Mucosa of descending colon (tissue), 3 donors: ENCODE data around the gene ADGRV1. TPM values are rescaled to one million over a fixed set of nuclear protein-coding genes. Genes with fewer than 3 reads are reported as not detected.

Source experiments
- ATAC-seq: fragments of 200-7000 bp; cut with Tn5 transposase; one replicate; pipeline ENCODE4 v1.9.1; 2020; ENCODE audit warnings: mild to moderate bottlenecking, moderate library complexity
- DNase-seq, 3 donors: peaks; one replicate each; pipeline ENCODE4 v3.0.0-alpha.2; 2020
- H3K36me3 ChIP-seq: fragments of 200-600 bp; one replicate; pipeline ENCODE4 v1.8.0; 2021; ENCODE audit warnings: low read depth, mild to moderate bottlenecking
- H3K4me1 ChIP-seq: fragments of 200-600 bp; one replicate; pipeline ENCODE4 v1.8.0; 2021; ENCODE audit warnings: low read depth, mild to moderate bottlenecking
- H3K4me3 ChIP-seq: fragments of 200-600 bp; one replicate; pipeline ENCODE4 v1.8.0; 2021; ENCODE audit warnings: mild to moderate bottlenecking
- H3K9me3 ChIP-seq: fragments of 200-600 bp; one replicate; pipeline ENCODE4 v1.8.0; 2021; ENCODE audit warnings: mild to moderate bottlenecking
- intact Hi-C, 2 donors: fragments of 100-400 bp; cut with DNase I in 1 of 2; cut with micrococcal nuclease in 1 of 2; formaldehyde crosslinking; loops; one replicate each; pipeline versions ENCODE4 v1.11.0 to v1.11.1; 2022; cut with DNase I, micrococcal nuclease
- total RNA-seq, 3 donors: library from RNA; stranded (reverse); fragmentation: NEBNext Ultra II Directional in 2 of 3; extraction: Animal tissue kit (Norgen Biotek cat#: 25700) in 2 of 3; gene quantifications; one replicate each; pipeline versions ENCODE4 v1.2.1 to v1.2.4, GENCODE V29; 2021 to 2023
- TF ChIP-seq, protein P1 (sequence below): fragments of 200-600 bp; IDR thresholded peaks from one replicate; pipeline ENCODE4 v1.8.0; 2022; ENCODE audit warnings: antibody characterized with exemption, mild to moderate bottlenecking
- donor health status: DM: no; HTN: no; CAD: no; lungs with moderate emphysema.
- donor health status: DM: no; HTN: no; CAD: no.
- donor health status: DM: no; HTN: yes; CAD: no.

The ADGRV1 gene
- total RNA-seq, 3 donors from 2014 or later: 4.5 to 8.6 (median 6.1) TPM

DNA sequence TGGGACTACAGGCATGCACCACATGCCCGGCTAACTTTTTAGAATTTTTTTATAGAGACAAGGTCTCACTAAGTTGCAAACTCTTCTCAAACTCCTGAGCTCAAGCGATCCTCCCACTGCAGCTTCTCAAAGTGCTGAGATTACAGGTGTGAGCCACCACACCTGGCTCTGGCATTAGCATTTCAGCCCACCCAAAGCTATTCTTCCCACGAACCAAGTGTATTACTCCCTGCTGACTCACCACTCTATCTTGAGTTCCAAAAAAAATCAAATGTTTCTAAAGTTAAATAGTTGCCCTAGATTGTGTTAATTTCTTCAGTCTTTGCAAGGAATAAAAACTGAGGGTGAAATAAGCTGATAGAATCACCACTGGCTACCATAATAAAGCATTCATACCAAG is 619.0 kb downstream of the ADGRV1 start:
- intact Hi-C loops: no loop called here

DNA sequence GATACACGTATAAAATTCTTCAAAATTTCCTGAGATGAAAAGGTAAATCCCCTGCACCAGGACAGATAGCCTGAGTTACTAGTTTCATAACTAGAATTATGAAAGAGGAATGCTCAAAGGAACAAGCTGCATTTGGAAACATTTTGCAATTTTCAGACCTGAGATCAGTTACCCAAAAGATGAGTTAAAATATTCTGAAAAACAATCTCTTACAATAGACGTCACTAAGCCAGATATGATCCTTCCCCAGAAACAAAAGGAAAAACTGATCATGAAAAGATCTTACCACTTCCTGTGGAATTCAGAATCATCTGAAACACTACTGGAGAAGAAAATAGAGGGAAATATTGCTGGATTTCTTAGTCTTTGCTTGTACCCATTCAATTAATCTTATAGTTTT is 619.9 kb downstream of the ADGRV1 start:
- DNase-seq (no peak), ATAC-seq (no peak)
- Histone ChIP-seq H3K9me3 (no peaks in the 10 kb centered on the region), H3K4me1 (no peaks in the 10 kb centered on the region), H3K4me3 (no peak overlapping the region), H3K36me3 (no peaks in the 10 kb centered on the region)
- intact Hi-C loops: no loop called here
- TF ChIP-seq, protein P1, sequence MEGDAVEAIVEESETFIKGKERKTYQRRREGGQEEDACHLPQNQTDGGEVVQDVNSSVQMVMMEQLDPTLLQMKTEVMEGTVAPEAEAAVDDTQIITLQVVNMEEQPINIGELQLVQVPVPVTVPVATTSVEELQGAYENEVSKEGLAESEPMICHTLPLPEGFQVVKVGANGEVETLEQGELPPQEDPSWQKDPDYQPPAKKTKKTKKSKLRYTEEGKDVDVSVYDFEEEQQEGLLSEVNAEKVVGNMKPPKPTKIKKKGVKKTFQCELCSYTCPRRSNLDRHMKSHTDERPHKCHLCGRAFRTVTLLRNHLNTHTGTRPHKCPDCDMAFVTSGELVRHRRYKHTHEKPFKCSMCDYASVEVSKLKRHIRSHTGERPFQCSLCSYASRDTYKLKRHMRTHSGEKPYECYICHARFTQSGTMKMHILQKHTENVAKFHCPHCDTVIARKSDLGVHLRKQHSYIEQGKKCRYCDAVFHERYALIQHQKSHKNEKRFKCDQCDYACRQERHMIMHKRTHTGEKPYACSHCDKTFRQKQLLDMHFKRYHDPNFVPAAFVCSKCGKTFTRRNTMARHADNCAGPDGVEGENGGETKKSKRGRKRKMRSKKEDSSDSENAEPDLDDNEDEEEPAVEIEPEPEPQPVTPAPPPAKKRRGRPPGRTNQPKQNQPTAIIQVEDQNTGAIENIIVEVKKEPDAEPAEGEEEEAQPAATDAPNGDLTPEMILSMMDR: no peak

More for the DNA sequence above, 619.0 kb downstream of the ADGRV1 start:
- ATAC-seq: no peak
- no peaks in the 10 kb centered on the region for H3K9me3 ChIP-seq
- DNase-seq: no peak
- no peak overlapping the region for H3K4me3 ChIP-seq
- H3K4me1 ChIP-seq: no peaks in the 10 kb centered on the region
- TF ChIP-seq, protein P1: no peak
- H3K36me3 ChIP-seq: no peaks in the 10 kb centered on the region

DNA sequence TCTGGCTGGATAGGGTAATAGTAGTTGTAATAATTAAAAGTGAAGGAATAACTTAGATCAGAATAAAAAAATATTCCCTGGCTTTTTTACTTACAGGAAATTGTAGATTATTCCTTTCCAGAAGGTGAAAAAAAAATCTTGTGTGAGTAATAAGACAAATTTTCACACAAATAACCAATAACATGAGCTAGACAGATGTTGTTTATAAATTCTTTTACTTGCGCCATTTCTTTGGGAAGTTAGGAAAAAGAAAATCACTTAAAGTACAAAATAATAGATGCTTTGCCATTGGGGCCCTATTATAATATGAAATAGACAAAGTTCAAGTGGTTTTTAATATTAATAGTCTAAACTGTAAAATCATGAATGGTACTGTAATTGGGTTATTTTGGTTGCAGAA is 620.4 kb downstream of the ADGRV1 start:
- Histone ChIP-seq H3K4me1 (no peaks in the 10 kb centered on the region), H3K36me3 (no peaks in the 10 kb centered on the region), H3K9me3 (no peaks in the 10 kb centered on the region), H3K4me3 (no peak overlapping the region)
- TF ChIP-seq, protein P1: no peak
- DNase-seq: no peak
- intact Hi-C loops: no loop called here
- ATAC-seq: no peak

DNA sequence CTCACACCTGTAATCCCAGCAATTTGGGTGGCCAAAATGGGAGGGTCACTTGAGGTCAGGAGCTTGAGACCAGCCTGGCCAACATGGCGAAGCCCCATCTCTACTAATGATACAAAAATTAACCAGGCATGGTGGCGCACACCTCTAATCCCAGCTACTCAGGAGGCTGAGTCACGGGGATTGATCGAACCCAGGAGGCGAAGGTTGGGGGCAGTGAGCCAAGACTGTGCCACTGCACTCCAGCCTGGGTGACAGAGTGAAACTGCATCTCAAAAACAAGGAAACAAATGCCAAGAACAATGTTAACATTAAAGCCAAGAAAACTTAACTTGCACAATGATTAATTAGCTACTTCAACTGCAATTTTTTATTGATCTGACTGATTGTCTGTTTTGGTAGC is 621.9 kb downstream of the ADGRV1 start:
- ATAC-seq: no peak
- H3K36me3 ChIP-seq: no peaks in the 10 kb centered on the region
- H3K4me1 ChIP-seq: no peaks in the 10 kb centered on the region
- H3K4me3 ChIP-seq: no peak overlapping the region
- no peak for DNase-seq
- TF ChIP-seq, protein P1: no peak
- no peaks in the 10 kb centered on the region for H3K9me3 ChIP-seq
- intact Hi-C loops: no loop called here

GRCh38 chr5:91182763-91183162 is 624.2 kb downstream of the ADGRV1 start:
- Histone ChIP-seq H3K4me3 (no peak overlapping the region), H3K36me3 (no peaks in the 10 kb centered on the region), H3K9me3 (no peaks in the 10 kb centered on the region), H3K4me1 (no peaks in the 10 kb centered on the region)
- DNase-seq (peak in 1 of 3 donors; percentile 64), ATAC-seq (peak; percentile 94)
- intact Hi-C loops: no loop called here
- TF ChIP-seq, protein P1: no peak

- DNase-seq (peak; percentile 48 to 64 (median 63)), ATAC-seq (peak; percentile 54)
- intact Hi-C loops: no loop called here
These were observed 625.1 kb downstream of the ADGRV1 start for GRCh38 chr5:91183743-91184142.

More at GRCh38 chr5:91183743-91184142, 625.1 kb downstream of the ADGRV1 start:
- TF ChIP-seq, protein P1: no peak
- no peak overlapping the region for H3K4me3 ChIP-seq
- H3K36me3 ChIP-seq: no peaks in the 10 kb centered on the region
- no peaks in the 10 kb centered on the region for H3K9me3 ChIP-seq
- no peaks in the 10 kb centered on the region for H3K4me1 ChIP-seq
